ENCODE data around the gene ZDHHC16. TPM values are rescaled to one million over a fixed set of nuclear protein-coding genes. Genes with fewer than 3 reads are reported as not detected.

The ZDHHC16 gene
- total RNA-seq, 1 donor from 2014 or later: 64.9 TPM

- no peak for TF ChIP-seq CTCF (IDR thresholded peaks at IDR 0.05; ENCODE audit: unreplicated experiment)
- DNase-seq (ENCODE audit: low spot score, unreplicated experiment): no peak
- H3K27me3 Mint-ChIP-seq: peaks cover 23% of the 10 kb centered on the region
- H3K4me1 Mint-ChIP-seq (ENCODE audit: low read depth): peaks cover 24% of the 10 kb centered on the region
- no peaks in the 10 kb centered on the region for H3K9me3 Mint-ChIP-seq (ENCODE audit: low read depth)
- H3K36me3 Mint-ChIP-seq (ENCODE audit: insufficient read depth): no peaks in the 10 kb centered on the region
- H3K27ac Mint-ChIP-seq: no peak overlapping the region
- no peak overlapping the region for H3K4me3 Mint-ChIP-seq (ENCODE audit: low read depth)
Observed at GRCh38 chr10:97502916-97503315, 56.9 kb downstream of the ZDHHC16 start.

DNA sequence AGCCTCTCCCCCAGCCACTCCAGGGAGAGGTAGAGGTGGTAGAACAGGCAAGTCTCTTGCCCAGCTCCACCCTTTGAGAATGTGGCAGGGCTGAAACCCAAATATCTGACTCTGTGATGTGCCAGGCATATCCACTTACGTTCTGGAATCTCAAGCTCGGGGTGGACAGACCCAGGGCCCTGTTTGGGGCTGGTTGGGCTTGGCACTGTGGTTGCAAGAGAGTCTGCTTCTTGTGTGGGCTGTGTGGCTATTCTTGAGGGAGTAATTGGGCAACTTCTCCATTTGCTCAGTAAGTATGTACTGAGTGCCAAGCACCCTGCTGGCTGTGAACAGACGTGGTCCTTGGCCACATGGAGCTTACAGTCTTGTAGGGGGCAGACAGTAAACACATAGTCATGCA, 57.4 kb downstream of the ZDHHC16 start:
- DNase-seq (ENCODE audit: low spot score, unreplicated experiment): no peak
- no peak overlapping the region for H3K4me3 Mint-ChIP-seq (ENCODE audit: low read depth)
- no peaks in the 10 kb centered on the region for H3K9me3 Mint-ChIP-seq (ENCODE audit: low read depth)
- peaks cover 23% of the 10 kb centered on the region for H3K27me3 Mint-ChIP-seq
- no peaks in the 10 kb centered on the region for H3K36me3 Mint-ChIP-seq (ENCODE audit: insufficient read depth)
- peaks cover 24% of the 10 kb centered on the region for H3K4me1 Mint-ChIP-seq (ENCODE audit: low read depth)
- TF ChIP-seq CTCF (IDR thresholded peaks at IDR 0.05; ENCODE audit: unreplicated experiment): no peak
- no peak overlapping the region for H3K27ac Mint-ChIP-seq

DNA sequence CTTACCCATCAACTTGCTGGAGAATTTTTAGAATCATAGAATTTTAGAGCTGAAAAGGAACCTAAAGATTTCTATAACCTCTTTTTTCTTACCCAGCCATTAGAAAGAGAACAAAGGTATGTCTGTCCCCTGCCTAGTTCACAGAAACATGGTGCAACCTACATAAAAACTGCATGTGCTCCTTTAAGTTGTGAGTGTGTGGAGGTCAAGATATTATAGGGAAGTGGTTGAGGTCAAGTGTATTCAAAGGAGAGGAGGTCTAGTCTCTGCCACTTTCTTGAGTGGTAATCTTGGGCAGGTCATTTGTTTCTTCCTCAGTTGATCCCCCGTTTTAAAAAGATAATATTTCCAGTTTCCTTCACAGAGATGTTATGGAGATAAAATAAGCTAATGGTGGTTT, 59.2 kb downstream of the ZDHHC16 start:
- Mint-ChIP-seq H3K4me1 (ENCODE audit: low read depth) (peaks cover 21% of the 10 kb centered on the region), H3K4me3 (ENCODE audit: low read depth) (no peak overlapping the region), H3K27me3 (peaks cover 18% of the 10 kb centered on the region), H3K9me3 (ENCODE audit: low read depth) (no peaks in the 10 kb centered on the region), H3K27ac (no peak overlapping the region), H3K36me3 (ENCODE audit: insufficient read depth) (no peaks in the 10 kb centered on the region)
- no peak for DNase-seq (ENCODE audit: low spot score, unreplicated experiment)
- no peak for TF ChIP-seq CTCF (IDR thresholded peaks at IDR 0.05; ENCODE audit: unreplicated experiment)

- no peak overlapping the region for H3K4me3 Mint-ChIP-seq (ENCODE audit: low read depth)
- DNase-seq (ENCODE audit: low spot score, unreplicated experiment): no peak
- peaks cover 8% of the 10 kb centered on the region for H3K4me1 Mint-ChIP-seq (ENCODE audit: low read depth)
- no peaks in the 10 kb centered on the region for H3K36me3 Mint-ChIP-seq (ENCODE audit: insufficient read depth)
- peak overlapping the region; percentile 68 for H3K27ac Mint-ChIP-seq
- H3K9me3 Mint-ChIP-seq (ENCODE audit: low read depth): no peaks in the 10 kb centered on the region
- H3K27me3 Mint-ChIP-seq: peaks cover 7% of the 10 kb centered on the region
- TF ChIP-seq CTCF (IDR thresholded peaks at IDR 0.05; ENCODE audit: unreplicated experiment): no peak
Observed at GRCh38 chr10:97506199-97506991, 60.4 kb downstream of the ZDHHC16 start.

Other genes with a start within 250 kb of the ZDHHC16 start
- 20.4 and 21.1 TPM in 2 replicates for gene ARHGAP19, start 153.5 kb upstream of the ZDHHC16 start, total RNA-seq
- 15.7 and 16.7 TPM in 2 replicates for gene FRAT1, start 126.9 kb upstream of the ZDHHC16 start, total RNA-seq
- gene FRAT2, start 111.4 kb upstream of the ZDHHC16 start, total RNA-seq: 37.7 and 38.7 TPM in 2 replicates
- 33.5 and 36.6 TPM in 2 replicates for gene RRP12, start 44.8 kb upstream of the ZDHHC16 start, total RNA-seq
- gene PGAM1, start 20.0 kb upstream of the ZDHHC16 start, total RNA-seq: 130 and 137 TPM in 2 replicates
- 38.0 and 41.5 TPM in 2 replicates for gene EXOSC1, start 169 bp upstream of the ZDHHC16 start, total RNA-seq
- gene MMS19, start 52.2 kb downstream of the ZDHHC16 start, total RNA-seq: 80.6 and 82.1 TPM in 2 replicates
- gene UBTD1, start 52.7 kb downstream of the ZDHHC16 start, total RNA-seq: 9.0 and 9.2 TPM in 2 replicates
- gene ANKRD2, start 126.6 kb downstream of the ZDHHC16 start, total RNA-seq: not detected in 2 replicates
- gene HOGA1, start 138.2 kb downstream of the ZDHHC16 start, total RNA-seq: 10.5 and 11.9 TPM in 2 replicates
- gene C10orf62, start 143.5 kb downstream of the ZDHHC16 start, total RNA-seq: 0.91 and 0.96 TPM in 2 replicates
- gene MORN4, start 187.3 kb downstream of the ZDHHC16 start, total RNA-seq: 21.1 and 24.3 TPM in 2 replicates
- 18.0 and 18.9 TPM in 2 replicates for gene PI4K2A, start 194.5 kb downstream of the ZDHHC16 start, total RNA-seq
- gene AVPI1, start 241.1 kb downstream of the ZDHHC16 start, total RNA-seq: 4.3 TPM in 2 replicates